Femur (tissue), 1 donor: ENCODE data around the gene TBCCD1.
A peak's percentile ranks its signal among the peaks of the same experiment; 100 is the strongest.

Source experiments
- DNase-seq: peaks from one replicate; pipeline ENCODE4 v3.0.0-alpha.2; 2017

The TBCCD1 gene

GRCh38 chr3:186567072-186567921 lies at the start of gene TBCCD1:
Gene TBCCD1, minus strand, starts transcription at chr3:186567339. Its CDS starts 3,010 bp downstream, at chr3:186564329.
- DNase-seq: peak; percentile 96

- DNase-seq: no peak
Measured at GRCh38 chr3:186616299-186616617, 49.1 kb upstream of the TBCCD1 start.

- peak; percentile 82 for DNase-seq
Measured at GRCh38 chr3:186614597-186615483, 47.7 kb upstream of the TBCCD1 start.

GRCh38 chr3:186614266-186614596 lies 47.1 kb upstream of the TBCCD1 start:
- DNase-seq: no peak

GRCh38 chr3:186613637-186614265 lies 46.6 kb upstream of the TBCCD1 start:
- no peak for DNase-seq

- no peak for DNase-seq
Measured at GRCh38 chr3:186612721-186613636, 45.8 kb upstream of the TBCCD1 start, which contains the start of gene AHSG. Gene AHSG, plus strand, starts transcription at chr3:186613060. Its CDS starts 82 bp downstream, at chr3:186613142.

- no peak for DNase-seq
Measured at GRCh38 chr3:186612065-186612464, 44.9 kb upstream of the TBCCD1 start.

- no peak for DNase-seq
Measured at GRCh38 chr3:186609247-186609868, 42.2 kb upstream of the TBCCD1 start.

- no peak for DNase-seq
Measured at GRCh38 chr3:186608624-186609215, 41.6 kb upstream of the TBCCD1 start.

- DNase-seq: no peak
Measured at GRCh38 chr3:186605561-186606545, 38.7 kb upstream of the TBCCD1 start.

- no peak for DNase-seq
Measured at GRCh38 chr3:186605078-186605477, 37.9 kb upstream of the TBCCD1 start.

GRCh38 chr3:186603159-186603558 lies 36.0 kb upstream of the TBCCD1 start:
- no peak for DNase-seq

- DNase-seq: no peak
Measured at GRCh38 chr3:186600896-186601295, 33.8 kb upstream of the TBCCD1 start.

- no peak for DNase-seq
Measured at GRCh38 chr3:186599785-186600166, 32.6 kb upstream of the TBCCD1 start.

- DNase-seq: no peak
Measured at GRCh38 chr3:186599142-186599784, 32.1 kb upstream of the TBCCD1 start.

- DNase-seq: no peak
Measured at GRCh38 chr3:186598794-186599141, 31.6 kb upstream of the TBCCD1 start.

GRCh38 chr3:186598108-186598784 lies 31.1 kb upstream of the TBCCD1 start:
- DNase-seq: no peak

- DNase-seq: no peak
Measured at GRCh38 chr3:186596568-186597287, 29.6 kb upstream of the TBCCD1 start.
